Erythroblast (primary cell): ENCODE measurements around the gene MAMLD1.

Experiments
- GATA1 ChIP-seq: IDR thresholded peaks from 2 replicates; pipeline ENCODE4 v1.6.1; 2011; ENCODE audit warnings: low read depth, mild to moderate bottlenecking, control low read depth, low read length, moderate library complexity
- POLR2A ChIP-seq: IDR thresholded peaks from 2 replicates; pipeline ENCODE4 v1.6.1; 2011; ENCODE audit warnings: mild to moderate bottlenecking, low read length

- TF ChIP-seq POLR2A (no peak), GATA1 (no peak)
These were observed 152.7 kb downstream of the MAMLD1 start for GRCh38 chrX:150515801-150516200.
